ENCODE results near the gene ADGRV1. TPM values are rescaled to one million over a fixed set of nuclear protein-coding genes. Genes with fewer than 3 reads are reported as not detected.

ADGRV1 gene
- total and polyA plus RNA-seq, 9 of the 15 experiments (the other 6 are each of a cell fraction or from before 2014, with no cell fraction given): 21.7 to 156 (median 58.2) TPM

DNA sequence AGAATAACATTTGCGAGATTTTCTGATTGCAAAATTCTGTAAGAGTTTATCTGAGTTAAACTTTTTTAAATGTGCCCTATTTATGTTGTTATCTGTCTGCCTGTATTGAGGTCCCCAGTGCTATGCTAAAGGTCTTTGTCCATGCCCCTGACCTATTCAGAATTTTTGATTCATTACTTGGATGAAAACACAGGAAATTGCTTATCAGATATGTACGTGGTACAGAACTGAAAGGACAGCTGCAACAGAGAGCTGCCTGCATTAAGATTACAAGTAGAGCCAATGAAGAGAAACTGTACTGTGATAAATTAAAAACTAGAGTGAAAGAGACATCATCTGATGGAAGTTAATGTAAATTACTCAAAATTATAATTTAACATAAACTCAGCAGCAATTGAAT is 408.8 kb downstream of the ADGRV1 start (continued):
- TF ChIP-seq, protein P1, sequence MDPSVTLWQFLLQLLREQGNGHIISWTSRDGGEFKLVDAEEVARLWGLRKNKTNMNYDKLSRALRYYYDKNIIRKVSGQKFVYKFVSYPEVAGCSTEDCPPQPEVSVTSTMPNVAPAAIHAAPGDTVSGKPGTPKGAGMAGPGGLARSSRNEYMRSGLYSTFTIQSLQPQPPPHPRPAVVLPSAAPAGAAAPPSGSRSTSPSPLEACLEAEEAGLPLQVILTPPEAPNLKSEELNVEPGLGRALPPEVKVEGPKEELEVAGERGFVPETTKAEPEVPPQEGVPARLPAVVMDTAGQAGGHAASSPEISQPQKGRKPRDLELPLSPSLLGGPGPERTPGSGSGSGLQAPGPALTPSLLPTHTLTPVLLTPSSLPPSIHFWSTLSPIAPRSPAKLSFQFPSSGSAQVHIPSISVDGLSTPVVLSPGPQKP (CRISPR knock-in tag; IDR thresholded peaks at IDR 0.05): no peak
- TF ChIP-seq ZNF143 (CRISPR knock-in tag; IDR thresholded peaks at IDR 0.05) (no peak), GATA2 (CRISPR knock-in tag; IDR thresholded peaks at IDR 0.05) (no peak), HDAC2 (IDR thresholded peaks at IDR 0.05) (no peak), CHD1 (IDR thresholded peaks at IDR 0.05; ENCODE audit: low read length) (no peak), RFX5 (IDR thresholded peaks at IDR 0.05; ENCODE audit: low read depth, low read length) (no peak), POLR3A (IDR thresholded peaks at IDR 0.05; ENCODE audit: borderline replicate concordance, extremely low read depth, insufficient read depth, insufficient read length) (no peak), NFRKB (IDR thresholded peaks at IDR 0.05; ENCODE audit: low read depth) (no peak), CBX8 (IDR thresholded peaks at IDR 0.05; ENCODE audit: borderline replicate concordance, extremely low read depth, low read depth, low read length, poor library complexity, severe bottlenecking) (no peak), CBFA2T2 (conservative IDR thresholded peaks at IDR 0.05) (peak; percentile 41), SIX5 (IDR thresholded peaks at IDR 0.05; ENCODE audit: borderline replicate concordance in 1 of 2, insufficient read depth in 1 of 2, low read depth in 1 of 2, low read length in 2 of 2) (no peak)
- TF ChIP-seq, protein P2, sequence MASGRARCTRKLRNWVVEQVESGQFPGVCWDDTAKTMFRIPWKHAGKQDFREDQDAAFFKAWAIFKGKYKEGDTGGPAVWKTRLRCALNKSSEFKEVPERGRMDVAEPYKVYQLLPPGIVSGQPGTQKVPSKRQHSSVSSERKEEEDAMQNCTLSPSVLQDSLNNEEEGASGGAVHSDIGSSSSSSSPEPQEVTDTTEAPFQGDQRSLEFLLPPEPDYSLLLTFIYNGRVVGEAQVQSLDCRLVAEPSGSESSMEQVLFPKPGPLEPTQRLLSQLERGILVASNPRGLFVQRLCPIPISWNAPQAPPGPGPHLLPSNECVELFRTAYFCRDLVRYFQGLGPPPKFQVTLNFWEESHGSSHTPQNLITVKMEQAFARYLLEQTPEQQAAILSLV (tag; IDR thresholded peaks at IDR 0.05): no peak
- TF ChIP-seq, protein P3, sequence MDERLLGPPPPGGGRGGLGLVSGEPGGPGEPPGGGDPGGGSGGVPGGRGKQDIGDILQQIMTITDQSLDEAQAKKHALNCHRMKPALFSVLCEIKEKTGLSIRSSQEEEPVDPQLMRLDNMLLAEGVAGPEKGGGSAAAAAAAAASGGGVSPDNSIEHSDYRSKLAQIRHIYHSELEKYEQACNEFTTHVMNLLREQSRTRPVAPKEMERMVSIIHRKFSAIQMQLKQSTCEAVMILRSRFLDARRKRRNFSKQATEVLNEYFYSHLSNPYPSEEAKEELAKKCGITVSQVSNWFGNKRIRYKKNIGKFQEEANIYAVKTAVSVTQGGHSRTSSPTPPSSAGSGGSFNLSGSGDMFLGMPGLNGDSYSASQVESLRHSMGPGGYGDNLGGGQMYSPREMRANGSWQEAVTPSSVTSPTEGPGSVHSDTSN (CRISPR knock-in tag; IDR thresholded peaks at IDR 0.05; ENCODE audit: low read depth): no peak
- TF ChIP-seq, protein P3 (tag; conservative IDR thresholded peaks at IDR 0.05; ENCODE audit: low read depth): peak; percentile 20; the same call in 1 of the 2 replicates
- TF ChIP-seq, protein P4, sequence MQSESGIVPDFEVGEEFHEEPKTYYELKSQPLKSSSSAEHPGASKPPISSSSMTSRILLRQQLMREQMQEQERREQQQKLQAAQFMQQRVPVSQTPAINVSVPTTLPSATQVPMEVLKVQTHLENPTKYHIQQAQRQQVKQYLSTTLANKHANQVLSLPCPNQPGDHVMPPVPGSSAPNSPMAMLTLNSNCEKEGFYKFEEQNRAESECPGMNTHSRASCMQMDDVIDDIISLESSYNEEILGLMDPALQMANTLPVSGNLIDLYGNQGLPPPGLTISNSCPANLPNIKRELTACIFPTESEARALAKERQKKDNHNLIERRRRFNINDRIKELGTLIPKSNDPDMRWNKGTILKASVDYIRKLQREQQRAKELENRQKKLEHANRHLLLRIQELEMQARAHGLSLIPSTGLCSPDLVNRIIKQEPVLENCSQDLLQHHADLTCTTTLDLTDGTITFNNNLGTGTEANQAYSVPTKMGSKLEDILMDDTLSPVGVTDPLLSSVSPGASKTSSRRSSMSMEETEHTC (IDR thresholded peaks at IDR 0.05): no peak
- TF ChIP-seq, protein P5, sequence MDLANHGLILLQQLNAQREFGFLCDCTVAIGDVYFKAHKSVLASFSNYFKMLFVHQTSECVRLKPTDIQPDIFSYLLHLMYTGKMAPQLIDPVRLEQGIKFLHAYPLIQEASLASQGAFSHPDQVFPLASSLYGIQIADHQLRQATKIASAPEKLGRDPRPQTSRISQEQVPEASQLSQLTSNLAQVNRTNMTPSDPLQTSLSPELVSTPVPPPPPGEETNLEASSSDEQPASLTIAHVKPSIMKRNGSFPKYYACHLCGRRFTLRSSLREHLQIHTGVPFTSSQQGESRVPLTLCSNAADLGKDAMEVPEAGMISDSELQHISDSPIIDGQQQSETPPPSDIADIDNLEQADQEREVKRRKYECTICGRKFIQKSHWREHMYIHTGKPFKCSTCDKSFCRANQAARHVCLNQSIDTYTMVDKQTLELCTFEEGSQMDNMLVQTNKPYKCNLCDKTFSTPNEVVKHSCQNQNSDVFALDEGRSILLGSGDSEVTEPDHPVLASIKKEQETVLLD (IDR thresholded peaks at IDR 0.05): no peak
- TF ChIP-seq, protein P6, sequence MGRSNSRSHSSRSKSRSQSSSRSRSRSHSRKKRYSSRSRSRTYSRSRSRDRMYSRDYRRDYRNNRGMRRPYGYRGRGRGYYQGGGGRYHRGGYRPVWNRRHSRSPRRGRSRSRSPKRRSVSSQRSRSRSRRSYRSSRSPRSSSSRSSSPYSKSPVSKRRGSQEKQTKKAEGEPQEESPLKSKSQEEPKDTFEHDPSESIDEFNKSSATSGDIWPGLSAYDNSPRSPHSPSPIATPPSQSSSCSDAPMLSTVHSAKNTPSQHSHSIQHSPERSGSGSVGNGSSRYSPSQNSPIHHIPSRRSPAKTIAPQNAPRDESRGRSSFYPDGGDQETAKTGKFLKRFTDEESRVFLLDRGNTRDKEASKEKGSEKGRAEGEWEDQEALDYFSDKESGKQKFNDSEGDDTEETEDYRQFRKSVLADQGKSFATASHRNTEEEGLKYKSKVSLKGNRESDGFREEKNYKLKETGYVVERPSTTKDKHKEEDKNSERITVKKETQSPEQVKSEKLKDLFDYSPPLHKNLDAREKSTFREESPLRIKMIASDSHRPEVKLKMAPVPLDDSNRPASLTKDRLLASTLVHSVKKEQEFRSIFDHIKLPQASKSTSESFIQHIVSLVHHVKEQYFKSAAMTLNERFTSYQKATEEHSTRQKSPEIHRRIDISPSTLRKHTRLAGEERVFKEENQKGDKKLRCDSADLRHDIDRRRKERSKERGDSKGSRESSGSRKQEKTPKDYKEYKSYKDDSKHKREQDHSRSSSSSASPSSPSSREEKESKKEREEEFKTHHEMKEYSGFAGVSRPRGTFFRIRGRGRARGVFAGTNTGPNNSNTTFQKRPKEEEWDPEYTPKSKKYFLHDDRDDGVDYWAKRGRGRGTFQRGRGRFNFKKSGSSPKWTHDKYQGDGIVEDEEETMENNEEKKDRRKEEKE (IDR thresholded peaks at IDR 0.05; ENCODE audit: borderline replicate concordance in 1 of 2, control insufficient read depth in 1 of 2, low read depth in 2 of 2, low read length in 1 of 2): no peak

Measured in K562 (cell line).